Neural cell (in vitro differentiated cells): ENCODE measurements around the gene RAB44. TPM values are rescaled to one million over a fixed set of nuclear protein-coding genes. Genes with fewer than 3 reads are reported as not detected.

Experiments used
- H2AFZ ChIP-seq: fragments of 200-600, 300-800 bp; sonication (generic), shearing (Covaris generic); 2 replicates; pipeline ENCODE4 v1.6.0; 2014; ENCODE audit warnings: low read depth, mild to moderate bottlenecking, antibody characterized with exemption, low read length, moderate library complexity
- H3F3A ChIP-seq: fragments of 200-600 bp; shearing (Covaris generic); 2 replicates; pipeline ENCODE4 v1.6.1; 2016; ENCODE audit warnings: mild to moderate bottlenecking, moderate library complexity, mixed read lengths, antibody characterized with exemption, low read length; ENCODE audit not compliant: insufficient read depth, poor library complexity, severe bottlenecking
- H3K27ac ChIP-seq: fragments of 200-600, 300-800 bp; sonication (generic), shearing (Covaris generic); 2 replicates; pipeline ENCODE4 v1.5.1; 2014; ENCODE audit warnings: mild to moderate bottlenecking, low read length, moderate library complexity
- H3K27me3 ChIP-seq: fragments of 300-800, 200-600 bp; sonication (generic), shearing (Covaris generic); 2 replicates; pipeline ENCODE4 v1.6.0; 2014; ENCODE audit warnings: mild to moderate bottlenecking, low read depth, low read length, moderate library complexity; ENCODE audit not compliant: insufficient read depth
- H3K36me3 ChIP-seq: fragments of 300-800, 200-600 bp; sonication (generic), shearing (Covaris generic); 2 replicates; pipeline ENCODE4 v1.5.1; 2014; ENCODE audit warnings: mild to moderate bottlenecking, antibody characterized with exemption, low read length, moderate library complexity; ENCODE audit not compliant: insufficient read depth
- H3K4me2 ChIP-seq: fragments of 300-800, 200-600 bp; sonication (generic), shearing (Covaris generic); 2 replicates; pipeline ENCODE4 v1.6.0; 2014; ENCODE audit warnings: mild to moderate bottlenecking, low read length
- H3K4me3 ChIP-seq: fragments of 300-800, 200-600 bp; sonication (generic), shearing (Covaris generic); 2 replicates; pipeline ENCODE4 v1.5.1; 2014; ENCODE audit warnings: mild to moderate bottlenecking, low read length, moderate library complexity
- H3K79me2 ChIP-seq: fragments of 200-600 bp; shearing (Covaris generic); replicated peaks from 2 replicates; pipeline ENCODE4 v1.6.0; 2014; ENCODE audit warnings: mild to moderate bottlenecking, low read length, moderate library complexity; ENCODE audit not compliant: insufficient read depth
- H3K9ac ChIP-seq: fragments of 300-800, 200-600 bp; sonication (generic), shearing (Covaris generic); 2 replicates; pipeline ENCODE4 v1.6.1; 2016; ENCODE audit warnings: mild to moderate bottlenecking, low read length, mixed read lengths
- H3K9me2 ChIP-seq: fragments of 200-600 bp; shearing (Covaris generic); 2 replicates; pipeline ENCODE4 v1.6.1; 2016; ENCODE audit warnings: mild to moderate bottlenecking, low read length, mixed read lengths; ENCODE audit not compliant: insufficient read depth
- H3K9me3 ChIP-seq: fragments of 200-600, 300-800 bp; sonication (generic), shearing (Covaris generic); 2 replicates; pipeline ENCODE4 v1.6.1; 2016; ENCODE audit warnings: mild to moderate bottlenecking, mixed run types, low read length, moderate library complexity, mixed read lengths
- H4K20me1 ChIP-seq: fragments of 200-600 bp; shearing (Covaris generic); 2 replicates; pipeline ENCODE4 v1.6.1; 2016; ENCODE audit warnings: mild to moderate bottlenecking, mixed run types; ENCODE audit not compliant: insufficient read depth
- EP300 ChIP-seq: fragments of 450-650 bp; conservative IDR thresholded peaks from 2 replicates; pipeline ENCODE4 v1.6.1; 2014; ENCODE audit warnings: antibody characterized with exemption, mild to moderate bottlenecking, moderate library complexity; ENCODE audit not compliant: poor library complexity, severe bottlenecking
- EZH2 ChIP-seq: fragments of 200-600, 300-800 bp; shearing (Covaris generic), sonication (generic); IDR thresholded peaks from 2 replicates; pipeline ENCODE4 v1.6.1; 2014; ENCODE audit warnings: antibody characterized with exemption, low read length, borderline replicate concordance, mild to moderate bottlenecking; ENCODE audit not compliant: insufficient read depth, poor library complexity, severe bottlenecking
- MXI1 ChIP-seq: fragments of 450-650 bp; conservative IDR thresholded peaks from 2 replicates; pipeline ENCODE4 v1.6.1; 2014; ENCODE audit warnings: antibody characterized with exemption, mild to moderate bottlenecking; ENCODE audit not compliant: poor library complexity, severe bottlenecking
- POLR2AphosphoS5 ChIP-seq: IDR thresholded peaks from 2 replicates; pipeline ENCODE4 v1.6.1; 2012
- RAD21 ChIP-seq: fragments of 450-650 bp; conservative IDR thresholded peaks from 2 replicates; pipeline ENCODE4 v1.6.1; 2014; ENCODE audit warnings: antibody characterized with exemption, mild to moderate bottlenecking, moderate library complexity
- REST ChIP-seq: IDR thresholded peaks from 2 replicates; pipeline ENCODE4 v1.6.1; 2012; ENCODE audit warnings: borderline replicate concordance
- SMC3 ChIP-seq: fragments of 450-650 bp; conservative IDR thresholded peaks from 2 replicates; pipeline ENCODE4 v1.6.1; 2014; ENCODE audit warnings: antibody characterized with exemption, mild to moderate bottlenecking, moderate library complexity; ENCODE audit not compliant: poor library complexity
- TAF1 ChIP-seq: IDR thresholded peaks from 2 replicates; pipeline ENCODE4 v1.6.1; 2012; ENCODE audit warnings: low read depth
- polyA plus RNA-seq: library from polyadenylated mRNA; depleted of rRNA; stranded (reverse); fragments of >200 nt; gene quantifications from 2 replicates; pipeline ENCODE4 v1.2.3, GENCODE V29; 2014
- TF ChIP-seq, protein P1 (sequence below): fragments of 450-650 bp; IDR thresholded peaks from 2 replicates; pipeline ENCODE4 v1.5.1; 2014; ENCODE audit warnings: antibody characterized with exemption, mild to moderate bottlenecking, moderate library complexity; ENCODE audit not compliant: poor library complexity, severe bottlenecking

RAB44 gene
- polyA plus RNA-seq, 1 donor from 2014 or later, result not detected

GRCh38 chr6:36657271-36657670 is 40.4 kb upstream of the RAB44 start:
- Histone ChIP-seq H3K4me2 (no peak overlapping the region), H3K9me3 (no peaks in the 10 kb centered on the region), H3K79me2 (no peaks in the 10 kb centered on the region), H3K9me2 (no peaks in the 10 kb centered on the region), H3F3A (no peaks in the 10 kb centered on the region), H3K27ac (no peak overlapping the region), H3K27me3 (no peaks in the 10 kb centered on the region), H3K4me3 (no peak overlapping the region), H2AFZ (no peak overlapping the region), H4K20me1 (no peaks in the 10 kb centered on the region), H3K36me3 (no peaks in the 10 kb centered on the region), H3K9ac (no peak overlapping the region)
- TF ChIP-seq EP300 (no peak), TAF1 (no peak), SMC3 (no peak), EZH2 (no peak), RAD21 (no peak), MXI1 (no peak), REST (no peak), POLR2AphosphoS5 (no peak)
- TF ChIP-seq, protein P1, sequence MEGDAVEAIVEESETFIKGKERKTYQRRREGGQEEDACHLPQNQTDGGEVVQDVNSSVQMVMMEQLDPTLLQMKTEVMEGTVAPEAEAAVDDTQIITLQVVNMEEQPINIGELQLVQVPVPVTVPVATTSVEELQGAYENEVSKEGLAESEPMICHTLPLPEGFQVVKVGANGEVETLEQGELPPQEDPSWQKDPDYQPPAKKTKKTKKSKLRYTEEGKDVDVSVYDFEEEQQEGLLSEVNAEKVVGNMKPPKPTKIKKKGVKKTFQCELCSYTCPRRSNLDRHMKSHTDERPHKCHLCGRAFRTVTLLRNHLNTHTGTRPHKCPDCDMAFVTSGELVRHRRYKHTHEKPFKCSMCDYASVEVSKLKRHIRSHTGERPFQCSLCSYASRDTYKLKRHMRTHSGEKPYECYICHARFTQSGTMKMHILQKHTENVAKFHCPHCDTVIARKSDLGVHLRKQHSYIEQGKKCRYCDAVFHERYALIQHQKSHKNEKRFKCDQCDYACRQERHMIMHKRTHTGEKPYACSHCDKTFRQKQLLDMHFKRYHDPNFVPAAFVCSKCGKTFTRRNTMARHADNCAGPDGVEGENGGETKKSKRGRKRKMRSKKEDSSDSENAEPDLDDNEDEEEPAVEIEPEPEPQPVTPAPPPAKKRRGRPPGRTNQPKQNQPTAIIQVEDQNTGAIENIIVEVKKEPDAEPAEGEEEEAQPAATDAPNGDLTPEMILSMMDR, result no peak

- H2AFZ ChIP-seq, result no peak overlapping the region
- no peak overlapping the region for H3K27ac ChIP-seq
- H3K27me3 ChIP-seq, result no peaks in the 10 kb centered on the region
- no peaks in the 10 kb centered on the region for H4K20me1 ChIP-seq
- no peak overlapping the region for H3K4me2 ChIP-seq
- no peak overlapping the region for H3K4me3 ChIP-seq
- H3K9me3 ChIP-seq, result no peaks in the 10 kb centered on the region
- no peaks in the 10 kb centered on the region for H3K79me2 ChIP-seq
- TF ChIP-seq REST, result no peak
- no peak for TF ChIP-seq TAF1
- TF ChIP-seq RAD21, result no peak
- TF ChIP-seq EP300, result no peak
- TF ChIP-seq MXI1, result no peak
- TF ChIP-seq SMC3, result no peak
- no peak for TF ChIP-seq EZH2
- no peak for TF ChIP-seq POLR2AphosphoS5
- TF ChIP-seq, protein P1, result no peak
- no peaks in the 10 kb centered on the region for H3K9me2 ChIP-seq
- H3K36me3 ChIP-seq, result no peaks in the 10 kb centered on the region
- H3K9ac ChIP-seq, result no peak overlapping the region
- H3F3A ChIP-seq, result no peaks in the 10 kb centered on the region
Observed at GRCh38 chr6:36657942-36658544, 39.6 kb upstream of the RAB44 start.
